ENCODE measurements around the gene MS4A5.
"Not testable (repeated sequence)": the region's sequence is repeated elsewhere in the genome, so short reads cannot be mapped to it uniquely, and the experiment has no call there.

The MS4A5 gene, protein sequence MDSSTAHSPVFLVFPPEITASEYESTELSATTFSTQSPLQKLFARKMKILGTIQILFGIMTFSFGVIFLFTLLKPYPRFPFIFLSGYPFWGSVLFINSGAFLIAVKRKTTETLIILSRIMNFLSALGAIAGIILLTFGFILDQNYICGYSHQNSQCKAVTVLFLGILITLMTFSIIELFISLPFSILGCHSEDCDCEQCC

DNA sequence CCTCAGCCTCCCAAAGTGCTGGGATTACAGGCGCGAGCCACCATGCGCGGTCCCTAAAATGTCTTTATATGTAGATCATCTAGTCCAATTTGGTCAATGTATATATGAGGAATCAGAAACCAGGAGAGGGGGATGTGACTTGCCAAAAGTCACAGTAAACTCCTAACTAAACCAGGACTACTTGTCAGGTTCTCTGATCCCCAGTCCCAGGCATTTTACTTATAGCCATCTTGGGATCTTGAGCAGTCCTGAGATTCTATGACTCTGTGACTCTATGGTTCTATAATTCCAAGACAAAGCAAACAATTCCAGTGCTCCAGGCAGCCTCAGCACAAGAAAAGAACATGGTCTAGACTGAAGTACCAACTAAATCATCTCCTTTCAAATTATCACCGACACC lies at the start of gene MS4A5:
Gene MS4A5, plus strand, starts transcription at position 301 of the 400 bp plus-strand sequence. CDS start 103 bp downstream, outside the sequence.
- no peak for DNase-seq

- DNase-seq: no peak
Observed at GRCh38 chr11:60389279-60389910, 40.0 kb upstream of the MS4A5 start.

- DNase-seq: no peak
Observed at GRCh38 chr11:60390419-60390818, 39.0 kb upstream of the MS4A5 start.

- DNase-seq: no peak
Observed at GRCh38 chr11:60392361-60392760, 37.0 kb upstream of the MS4A5 start.

DNA sequence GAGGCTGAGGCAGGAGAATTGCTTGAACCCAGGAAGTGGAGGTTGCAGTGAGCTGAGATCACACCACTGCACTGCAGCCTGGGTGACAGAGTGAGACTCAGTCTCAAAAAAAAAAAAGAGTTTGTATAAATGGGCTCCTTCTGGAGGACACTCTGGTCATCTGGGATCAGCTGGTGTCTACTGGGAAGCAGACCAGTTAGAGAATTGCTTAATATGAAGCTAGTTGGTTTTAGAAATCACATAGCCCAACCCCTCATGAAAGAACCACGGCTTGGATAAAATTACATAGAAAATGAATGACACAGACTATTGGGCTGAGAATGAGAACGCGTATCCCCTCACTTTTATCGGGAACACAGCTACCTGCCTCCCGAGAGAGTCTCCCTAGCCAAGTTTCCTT lies 36.4 kb upstream of the MS4A5 start:
- no peak for DNase-seq

DNA sequence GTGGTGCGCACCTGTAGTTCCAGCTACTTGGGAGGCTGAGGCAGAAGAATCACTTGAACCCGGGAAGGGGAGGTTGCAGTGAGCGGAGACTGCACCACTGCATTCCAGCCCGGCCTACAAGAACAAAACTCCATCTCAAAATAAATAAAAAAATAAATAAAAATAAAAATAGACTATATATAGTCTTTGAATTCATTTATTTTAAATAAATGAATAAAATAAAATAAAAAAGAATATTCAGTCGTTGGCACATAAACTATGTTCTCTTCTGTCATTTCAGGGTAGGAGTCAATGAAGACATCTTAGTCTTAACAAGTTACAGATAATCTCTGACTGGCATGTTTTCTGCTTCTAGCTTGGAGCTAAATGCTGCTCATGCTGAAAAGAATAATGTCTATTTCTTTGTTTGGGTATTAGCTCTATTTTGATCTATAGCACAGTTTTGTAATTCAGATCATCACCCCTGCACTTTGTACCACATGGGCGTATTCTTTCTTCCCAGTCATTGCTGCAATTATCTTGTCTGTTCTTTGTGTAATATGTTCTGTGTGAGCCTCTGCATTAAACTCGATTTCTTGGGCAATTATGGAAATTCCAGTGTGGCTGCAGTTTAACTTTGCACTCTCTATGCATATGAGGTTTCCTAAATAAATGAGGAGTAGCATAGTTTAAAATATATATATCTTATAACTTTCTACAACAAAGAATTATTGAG lies 34.5 kb upstream of the MS4A5 start:
- no peak for DNase-seq

GRCh38 chr11:60396382-60396781 lies 33.0 kb upstream of the MS4A5 start, which contains the start of gene MS4A14:
MS4A14 (plus strand) TSS chr11:60396459; CDS start chr11:60396579, 120 bp downstream.
- no peak for DNase-seq

DNA sequence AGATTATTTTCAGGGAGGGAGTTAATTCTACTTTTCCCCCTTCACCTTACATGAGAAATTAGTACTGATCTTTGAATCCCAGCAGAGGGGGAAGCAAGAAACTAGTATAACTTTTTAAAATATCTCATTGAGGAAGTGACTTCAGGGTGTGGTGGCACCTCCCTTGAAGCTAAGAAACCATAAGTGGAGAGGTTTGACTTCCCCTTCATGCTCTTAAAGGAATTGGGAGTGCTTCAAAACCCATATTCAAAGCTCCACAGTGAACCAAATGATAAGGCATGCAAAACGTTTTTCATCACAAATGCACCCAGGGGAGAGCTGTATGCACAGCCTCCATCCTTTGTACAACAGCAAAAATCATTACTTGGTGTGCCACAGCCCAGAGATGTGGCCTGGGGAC lies 32.6 kb upstream of the MS4A5 start:
- DNase-seq: no peak

DNA sequence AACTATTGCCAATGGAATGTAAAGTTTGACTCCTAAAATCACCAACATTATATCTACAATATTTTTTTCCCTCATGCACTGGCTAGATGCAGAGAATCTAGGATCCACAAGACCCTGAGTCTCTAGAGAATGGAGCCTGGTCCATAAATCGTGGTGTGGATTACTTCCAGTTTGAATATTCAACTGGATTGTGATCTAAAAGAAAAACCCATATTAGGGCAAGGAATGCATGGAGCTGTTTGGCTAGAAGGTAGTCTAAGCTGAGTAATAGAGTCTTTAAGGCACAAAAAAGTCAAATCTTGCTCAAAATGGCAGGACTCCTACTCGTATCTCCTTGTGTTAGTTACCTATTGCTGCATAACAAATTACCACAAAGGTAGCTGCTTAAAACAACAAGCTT lies 9.4 kb upstream of the MS4A5 start:
- no peak for DNase-seq

DNA sequence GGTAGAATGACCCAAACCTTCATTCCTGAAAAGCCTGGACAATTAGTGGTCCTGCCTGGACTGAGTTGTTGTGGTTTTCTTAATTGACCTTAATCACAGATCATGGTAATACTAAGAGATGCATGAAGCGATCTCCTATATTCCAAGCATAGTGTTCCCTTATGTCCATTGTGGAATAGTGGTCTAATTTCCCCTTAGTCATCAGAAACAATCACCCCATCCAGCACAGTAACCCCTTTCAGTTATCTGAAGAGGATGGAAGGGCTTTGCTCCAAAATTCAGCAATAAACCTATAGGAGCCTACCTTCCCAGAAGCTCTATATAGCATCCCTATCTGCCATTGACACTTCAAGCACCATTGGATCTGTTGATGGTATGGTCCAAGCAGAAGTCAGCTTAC lies 6.8 kb upstream of the MS4A5 start:
- DNase-seq: no peak

GRCh38 chr11:60428517-60428916 lies 855 bp upstream of the MS4A5 start:
- DNase-seq: no peak

DNA sequence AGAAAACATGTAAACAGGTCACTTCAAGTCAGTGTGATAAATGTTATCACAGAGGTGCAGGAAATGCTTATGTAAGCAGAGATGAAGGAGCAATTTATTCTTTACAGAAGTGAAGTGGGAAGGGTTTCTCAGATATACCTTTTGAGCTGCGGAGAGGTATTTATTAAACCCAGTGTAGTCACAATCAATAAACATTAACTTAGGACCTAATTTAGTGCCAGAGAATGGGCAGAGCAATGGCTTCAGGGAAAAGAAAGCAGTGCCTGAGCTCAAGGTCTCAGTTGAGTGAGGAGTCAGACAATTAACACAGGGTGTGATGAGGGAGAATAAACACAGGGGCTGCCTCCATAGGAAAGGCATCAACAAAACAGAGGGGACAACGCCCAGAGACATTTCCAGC lies 1.9 kb downstream of the MS4A5 start:
- DNase-seq: no peak

GRCh38 chr11:60433401-60433800 lies 4.0 kb downstream of the MS4A5 start:
- DNase-seq: no peak

DNA sequence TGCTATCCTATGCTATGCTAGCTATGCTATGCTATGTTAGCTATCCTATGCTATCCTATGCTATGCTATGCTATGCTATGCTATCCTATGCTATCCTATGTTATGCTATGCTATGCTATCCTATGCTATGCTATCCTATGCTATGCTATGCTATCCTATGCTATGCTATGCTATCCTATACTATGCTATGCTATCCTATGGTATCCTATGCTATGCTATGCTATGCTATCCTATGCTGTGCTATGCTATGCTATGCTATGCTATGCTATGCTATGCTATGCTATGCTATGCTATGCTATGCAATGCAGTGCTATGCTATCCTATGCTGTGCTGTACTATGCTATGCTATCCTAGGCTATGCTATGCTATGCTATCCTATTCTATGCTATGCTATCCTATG lies 17.7 kb downstream of the MS4A5 start:
- no peak for DNase-seq

DNA sequence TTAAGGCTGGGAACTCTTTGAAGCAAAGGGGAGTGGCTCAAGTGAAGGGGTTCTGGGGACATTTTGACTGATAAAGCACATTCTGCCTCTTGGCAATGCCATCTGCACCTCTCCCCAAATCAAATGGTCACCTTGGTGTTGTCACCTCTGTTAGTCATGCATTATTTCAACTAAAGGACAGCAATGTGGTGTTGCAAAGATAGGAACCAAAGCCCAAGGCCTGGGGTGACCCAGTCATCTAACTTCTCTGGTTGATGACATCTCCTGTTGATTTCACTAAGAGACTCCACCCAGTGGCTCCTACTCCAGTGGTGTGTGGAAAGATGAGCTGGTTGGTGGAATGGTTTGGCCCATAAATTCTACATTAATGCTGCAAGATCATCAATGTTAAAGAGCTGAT lies 18.5 kb downstream of the MS4A5 start:
- no peak for DNase-seq

- not testable (repeated sequence) for DNase-seq
Observed at GRCh38 chr11:60451185-60451584, 21.8 kb downstream of the MS4A5 start.

DNA sequence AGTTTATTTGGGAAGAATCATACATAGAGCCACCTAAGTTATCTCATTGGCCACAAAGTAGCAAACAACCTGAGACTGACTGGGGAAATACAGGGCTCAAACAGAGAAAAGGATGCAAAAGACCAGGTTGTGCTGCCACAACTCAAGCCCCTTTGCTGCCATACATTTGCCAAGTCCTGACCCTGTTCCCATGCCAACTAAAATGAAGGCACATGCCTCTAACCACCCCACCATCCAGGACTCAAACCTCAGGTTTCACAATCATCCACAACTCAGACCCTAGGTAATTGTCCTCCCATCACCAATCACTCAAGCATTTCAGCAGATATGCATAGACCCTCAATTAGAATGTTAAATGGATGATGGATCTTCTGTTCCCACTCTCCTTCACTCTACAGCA lies 24.8 kb downstream of the MS4A5 start:
- no peak for DNase-seq

GRCh38 chr11:60455531-60456042 lies 26.2 kb downstream of the MS4A5 start, which contains the start of gene MS4A1:
MS4A1 (plus strand) TSS chr11:60455847; CDS start chr11:60462375, 6,528 bp downstream.
- no peak for DNase-seq

DNA sequence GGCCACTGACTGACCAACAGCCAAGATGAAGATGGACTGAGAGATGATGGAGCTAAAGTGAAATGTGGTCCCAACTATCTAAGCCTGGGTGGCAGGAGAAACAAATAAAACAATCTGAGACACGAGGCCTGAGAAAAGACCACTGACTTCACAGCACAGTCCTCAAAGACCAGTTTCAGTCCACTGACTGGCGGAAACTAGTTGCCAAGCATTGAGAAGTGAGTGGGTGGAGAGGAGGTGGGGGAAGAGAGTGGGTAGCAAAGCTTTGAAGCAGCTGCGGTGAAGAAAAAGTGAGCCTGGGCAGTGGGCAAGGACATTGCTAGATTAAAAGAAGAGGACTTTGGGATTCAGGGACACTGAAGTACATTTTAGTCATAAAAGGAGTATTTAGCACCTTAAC lies 28.2 kb downstream of the MS4A5 start:
- DNase-seq: no peak

DNA sequence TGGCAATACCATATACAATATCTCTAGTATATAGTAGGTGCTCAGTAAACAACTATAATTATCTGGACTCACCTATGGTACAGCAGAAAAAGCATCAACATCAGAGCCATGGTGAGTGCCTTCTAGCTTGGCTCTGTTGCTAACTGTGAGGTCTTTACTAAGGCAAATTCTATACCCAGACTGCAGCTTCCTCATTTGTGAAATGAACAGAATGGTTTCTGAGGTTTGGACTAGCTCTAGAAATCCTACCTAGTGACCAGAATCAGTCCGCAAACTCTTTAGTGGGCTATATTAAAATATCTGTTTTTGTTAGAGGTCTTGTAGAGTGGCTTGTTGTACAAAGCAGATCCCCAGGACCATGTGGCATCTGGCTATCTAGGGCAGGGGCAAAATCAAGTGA lies 30.0 kb downstream of the MS4A5 start:
- no peak for DNase-seq

GRCh38 chr11:60468829-60469228 lies 39.5 kb downstream of the MS4A5 start:
- no peak for DNase-seq

DNA sequence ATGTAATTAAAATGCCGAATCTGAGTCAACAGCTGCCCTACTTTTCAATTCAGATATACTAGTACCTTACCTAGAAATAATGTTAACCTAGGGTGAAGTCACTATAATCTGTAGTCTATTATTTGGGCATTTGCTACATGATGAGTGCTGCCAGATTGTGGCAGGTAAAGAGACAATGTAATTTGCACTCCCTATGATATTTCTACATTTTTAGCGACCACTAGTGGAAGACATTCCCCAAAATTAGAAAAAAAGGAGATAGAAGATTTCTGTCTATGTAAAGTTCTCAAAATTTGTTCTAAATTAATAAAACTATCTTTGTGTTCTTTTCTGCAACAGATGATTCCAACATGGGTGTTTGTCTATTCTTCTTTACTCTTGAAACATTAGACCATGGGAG lies 40.4 kb downstream of the MS4A5 start:
- DNase-seq: no peak

DNA sequence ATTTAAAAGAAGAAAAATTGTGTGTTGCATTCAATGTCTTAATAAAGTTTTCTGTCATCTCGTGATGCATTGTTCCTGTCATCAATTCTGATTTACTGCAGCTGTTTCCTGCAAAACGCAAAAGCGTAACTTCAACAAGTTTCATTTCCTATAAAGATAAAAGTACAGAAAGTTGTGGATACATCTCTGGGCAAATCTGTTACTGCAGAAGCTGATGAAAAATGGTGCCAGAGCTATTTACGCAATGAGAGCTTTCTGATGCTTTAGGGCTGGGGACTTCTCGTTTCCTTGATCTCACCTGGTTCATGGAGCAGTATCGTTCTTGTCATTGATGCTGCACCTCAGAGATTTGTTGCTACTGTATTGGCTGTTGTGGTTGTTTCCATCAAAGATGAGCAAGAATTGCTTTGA lies 47.7 kb downstream of the MS4A5 start:
- DNase-seq: no peak

DNA sequence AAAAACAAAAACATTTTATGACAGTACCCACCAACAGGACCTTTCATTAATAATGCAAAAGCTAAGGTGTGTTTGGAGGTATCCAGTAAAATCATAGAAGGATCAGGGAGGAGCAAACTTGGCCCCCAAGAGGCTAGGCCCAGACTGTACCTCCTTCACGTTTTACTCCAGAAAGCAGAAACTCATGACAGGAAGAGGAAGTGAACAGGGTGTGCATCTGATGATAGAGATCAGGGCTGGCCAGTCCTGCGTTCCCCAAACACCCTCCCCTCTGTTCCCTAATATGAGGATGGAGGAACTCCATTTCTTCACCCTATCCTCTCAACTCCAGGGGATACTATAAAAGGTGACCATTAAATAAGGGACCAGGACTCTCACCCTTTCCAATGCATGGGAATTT lies 53.0 kb downstream of the MS4A5 start:
- no peak for DNase-seq
